Gastrocnemius medialis (tissue), 4 donors: ENCODE results near the gene NNAT. TPM values are rescaled to one million over a fixed set of nuclear protein-coding genes. Genes with fewer than 3 reads are reported as not detected.

Experiments
- ATAC-seq, 2 donors: fragments of 150-250 bp; one replicate each; pipeline ENCODE4 v1.9.1; 2016
- DNase-seq, 2 donors: peaks; one replicate each; pipeline ENCODE4 v3.0.0-alpha.2; 2019
- H3K27ac ChIP-seq, 4 donors: fragments of 200-600 bp; sonication (generic); 1 replicate in 1 of 4; 2 replicates in 3 of 4; pipeline ENCODE4 v1.5.1; 2016 to 2018; ENCODE audit warnings: mild to moderate bottlenecking in 2 of 4, moderate library complexity in 1 of 4
- H3K27me3 ChIP-seq, 3 donors: fragments of 200-600 bp; sonication (generic) in 2 of 3; 1 replicate in 1 of 3; 2 replicates in 2 of 3; pipeline versions ENCODE4 v1.5.1 to v1.6.0; 2016 to 2019; ENCODE audit warnings: mild to moderate bottlenecking in 1 of 3, moderate library complexity in 1 of 3
- H3K36me3 ChIP-seq, 2 donors: fragments of 200-600 bp; sonication (generic) in 1 of 2; one replicate each; pipeline ENCODE4 v1.5.1; 2017 to 2018
- H3K4me1 ChIP-seq, 2 donors: fragments of 200-600 bp; sonication (generic) in 1 of 2; one replicate each; pipeline ENCODE4 v1.5.1; 2016 to 2017; ENCODE audit warnings: mild to moderate bottlenecking in 2 of 2
- H3K4me3 ChIP-seq, 4 donors: fragments of 200-600 bp; sonication (generic) in 3 of 4; 1 replicate in 1 of 4; 2 replicates in 3 of 4; pipeline ENCODE4 v1.5.1; 2016 to 2019; ENCODE audit warnings: mild to moderate bottlenecking in 2 of 4
- H3K9me3 ChIP-seq, 3 donors: fragments of 200-600 bp; sonication (generic) in 2 of 3; 1 replicate in 1 of 3; 2 replicates in 2 of 3; pipeline ENCODE4 v1.5.1; 2016 to 2019
- POLR2A ChIP-seq, 2 donors: fragments of 450-650 bp; IDR thresholded peaks; one replicate each; pipeline ENCODE4 v1.6.1; 2017; ENCODE audit warnings: antibody characterized with exemption in 2 of 2, mild to moderate bottlenecking in 2 of 2, moderate library complexity in 2 of 2
- in situ Hi-C, 4 donors: fragments of 200-750 bp; cut with MboI; loops; one replicate each; pipeline versions ENCODE4 v1.15.0 to v1.8.0; 2017; ENCODE audit warnings: low sequenced_read_pairs in 4 of 4
- intact Hi-C: fragments of 100-400 bp; cut with DNase I; formaldehyde crosslinking; loops from one replicate; pipeline ENCODE4 v1.15.1; 2023; ENCODE audit warnings: low total_unique reads
- total RNA-seq, 4 donors: library from RNA; depleted of rRNA; stranded (reverse); fragments of >200 nt; gene quantifications; one replicate each; pipeline versions ENCODE4 v1.1.0 to v1.2.3, GENCODE V29; 2016
- TF ChIP-seq, protein P1 (sequence below), 5 experiments: fragments of 450-650 bp in 3 of 5; fragments of 200-600 bp in 2 of 5; sonication (generic) in 2 of 5; IDR thresholded peaks in 4 of 5; conservative IDR thresholded peaks in 1 of 5; 1 replicate in 4 of 5; 2 replicates in 1 of 5; pipeline ENCODE4 v1.5.1; 2016 to 2019; ENCODE audit warnings: antibody characterized with exemption in 5 of 5, mild to moderate bottlenecking in 3 of 5, moderate library complexity in 3 of 5

NNAT gene
- total RNA-seq, 4 donors from 2014 or later: 1.2 to 4.4 (median 2.4) TPM; not detected in 1

DNA sequence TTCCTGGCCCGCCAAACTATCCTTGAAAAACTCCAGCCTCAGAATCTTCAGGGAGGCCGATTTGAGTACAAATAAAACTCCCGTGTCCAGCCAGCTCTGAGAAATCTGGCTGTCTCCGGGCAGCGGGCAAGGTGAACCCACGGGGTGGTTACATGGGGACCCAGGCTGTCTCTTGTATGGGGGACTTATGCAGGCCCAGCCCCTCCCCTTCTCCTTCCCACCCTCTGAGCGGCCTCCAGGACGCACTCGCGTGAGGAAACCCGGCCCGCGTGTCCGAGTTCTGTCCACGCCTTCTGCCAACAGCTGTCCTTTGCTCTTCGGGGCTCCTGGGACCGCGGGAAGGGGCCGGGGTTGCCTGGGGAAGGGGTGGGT lies 43.0 kb downstream of the NNAT start:
- no peaks in the 10 kb centered on the region for H3K9me3 ChIP-seq
- H3K4me1 ChIP-seq: peaks cover 0 to 10% of the 10 kb centered on the region in 2 donors
- H3K27me3 ChIP-seq: peaks cover 16 to 17% (median 16%) of the 10 kb centered on the region in 3 donors
- in situ Hi-C loops: loop anchor here in 3 of 4 donors (10.0 to 25.0 kb wide), 2 partner anchors 431 to 648 kb away; no protein-coding TSS in a partner anchor
- TF ChIP-seq, protein P1, sequence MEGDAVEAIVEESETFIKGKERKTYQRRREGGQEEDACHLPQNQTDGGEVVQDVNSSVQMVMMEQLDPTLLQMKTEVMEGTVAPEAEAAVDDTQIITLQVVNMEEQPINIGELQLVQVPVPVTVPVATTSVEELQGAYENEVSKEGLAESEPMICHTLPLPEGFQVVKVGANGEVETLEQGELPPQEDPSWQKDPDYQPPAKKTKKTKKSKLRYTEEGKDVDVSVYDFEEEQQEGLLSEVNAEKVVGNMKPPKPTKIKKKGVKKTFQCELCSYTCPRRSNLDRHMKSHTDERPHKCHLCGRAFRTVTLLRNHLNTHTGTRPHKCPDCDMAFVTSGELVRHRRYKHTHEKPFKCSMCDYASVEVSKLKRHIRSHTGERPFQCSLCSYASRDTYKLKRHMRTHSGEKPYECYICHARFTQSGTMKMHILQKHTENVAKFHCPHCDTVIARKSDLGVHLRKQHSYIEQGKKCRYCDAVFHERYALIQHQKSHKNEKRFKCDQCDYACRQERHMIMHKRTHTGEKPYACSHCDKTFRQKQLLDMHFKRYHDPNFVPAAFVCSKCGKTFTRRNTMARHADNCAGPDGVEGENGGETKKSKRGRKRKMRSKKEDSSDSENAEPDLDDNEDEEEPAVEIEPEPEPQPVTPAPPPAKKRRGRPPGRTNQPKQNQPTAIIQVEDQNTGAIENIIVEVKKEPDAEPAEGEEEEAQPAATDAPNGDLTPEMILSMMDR (IDR thresholded peaks at IDR 0.05 in 4 of 5, conservative IDR thresholded peaks at IDR 0.05 in 1 of 5): no peak
- TF ChIP-seq POLR2A (IDR thresholded peaks at IDR 0.05): no peak
- H3K36me3 ChIP-seq: no peaks in the 10 kb centered on the region
- no peak overlapping the region for H3K27ac ChIP-seq
- H3K4me3 ChIP-seq: peak overlapping the region in 1 of 4 donors; percentile 28
- ATAC-seq: no peak
- intact Hi-C loops: loop anchor here (1.0 to 5.0 kb wide), 3 partner anchors 428 to 657 kb away; partner anchors contain the start of gene TGM2
- no peak for DNase-seq

DNA sequence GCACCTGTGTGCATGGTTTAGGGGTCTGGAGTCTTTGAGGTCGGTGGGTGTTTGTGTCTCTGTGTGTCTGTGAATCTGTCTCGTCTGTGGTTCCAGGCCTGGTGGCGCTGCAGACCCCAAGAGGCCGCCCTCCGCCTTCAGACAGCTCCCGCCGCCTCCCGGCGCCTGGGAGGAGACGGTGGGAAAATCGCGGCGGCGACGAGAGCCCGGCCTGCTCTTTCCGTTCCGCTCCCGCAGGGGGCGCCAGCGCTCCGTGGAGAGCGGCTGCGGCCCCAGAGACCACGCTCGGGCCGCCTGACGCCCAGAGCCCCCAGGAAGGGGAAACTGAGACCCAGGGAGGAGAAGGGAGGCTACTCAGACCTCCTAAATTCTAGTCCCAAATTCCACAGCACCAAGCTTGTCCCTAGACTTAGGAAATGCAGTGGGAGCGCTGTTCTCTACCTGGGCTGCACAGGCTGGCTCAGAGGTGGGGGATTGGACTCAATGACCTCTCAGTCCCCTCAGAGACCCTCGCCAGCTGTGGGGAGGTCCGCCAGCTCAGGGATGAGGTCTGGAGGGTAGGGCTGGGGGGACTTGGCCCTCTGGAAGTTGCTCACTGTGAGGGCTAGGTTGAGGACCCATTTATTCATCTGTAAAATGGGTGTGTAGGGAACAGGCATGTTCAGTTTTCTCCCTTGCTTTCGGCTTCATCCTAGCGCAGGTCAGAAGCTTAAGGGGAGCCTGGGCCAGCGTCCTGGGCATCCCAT lies 43.5 kb downstream of the NNAT start:
- Histone ChIP-seq H3K4me3 (peak overlapping the region in 1 of 4 donors; percentile 28), H3K9me3 (no peaks in the 10 kb centered on the region), H3K27ac (no peak overlapping the region), H3K4me1 (peaks cover 0 to 10% of the 10 kb centered on the region in 2 donors), H3K27me3 (peaks cover 16 to 23% (median 16%) of the 10 kb centered on the region in 3 donors), H3K36me3 (no peaks in the 10 kb centered on the region)
- TF ChIP-seq, protein P1 (IDR thresholded peaks at IDR 0.05 in 4 of 5, conservative IDR thresholded peaks at IDR 0.05 in 1 of 5): peak; percentile 78 to 91 (median 87)
- no peak for TF ChIP-seq POLR2A (IDR thresholded peaks at IDR 0.05)
- intact Hi-C loops (loop anchor here (1.0 to 5.0 kb wide), 4 partner anchors 428 to 656 kb away; partner anchors contain the start of gene TGM2), in situ Hi-C loops (loop anchor here in 3 of 4 donors (5.0 to 25.0 kb wide), 3 partner anchors 428 to 648 kb away; no protein-coding TSS in a partner anchor)
- DNase-seq: no peak
- peak in 1 of 2 donors; percentile 78 for ATAC-seq

DNA sequence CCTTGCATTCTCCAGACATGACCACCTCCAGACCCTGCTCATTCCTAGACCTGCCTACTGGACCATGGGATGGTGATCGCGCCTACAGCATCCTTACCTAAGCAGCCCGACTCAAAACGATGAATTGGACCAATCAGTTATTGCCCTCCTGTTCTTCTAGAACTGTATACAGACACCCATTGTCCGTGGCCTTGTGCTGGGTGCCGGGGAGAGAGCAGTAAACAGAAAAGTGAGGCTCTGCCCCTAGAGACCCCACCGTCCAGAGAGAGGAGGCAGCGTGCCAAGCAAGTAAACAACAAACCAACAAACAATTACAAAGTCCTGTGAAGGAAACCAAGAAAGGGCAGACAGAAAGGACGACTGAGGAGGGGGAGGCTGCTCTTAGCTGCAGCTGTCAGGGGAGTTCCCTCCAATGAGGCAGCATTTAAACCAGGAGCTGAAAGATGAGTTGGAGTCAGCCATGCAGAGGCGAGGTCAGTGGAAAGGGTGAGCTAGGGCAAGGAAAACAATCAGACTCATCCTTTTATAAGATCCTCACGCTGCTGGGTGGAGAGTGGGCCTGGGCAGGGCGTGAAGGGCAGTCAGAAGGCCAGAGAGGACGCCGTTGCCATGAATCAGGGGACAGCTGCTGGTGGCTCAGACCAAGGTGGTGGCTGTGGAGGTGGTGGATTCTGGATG lies 44.2 kb downstream of the NNAT start:
- no peak for DNase-seq
- Histone ChIP-seq H3K4me1 (peaks cover 0 to 10% of the 10 kb centered on the region in 2 donors), H3K27me3 (peaks cover 16 to 30% (median 20%) of the 10 kb centered on the region in 3 donors), H3K4me3 (no peak overlapping the region), H3K36me3 (no peaks in the 10 kb centered on the region), H3K9me3 (no peaks in the 10 kb centered on the region), H3K27ac (no peak overlapping the region)
- intact Hi-C loops: loop anchor here (2.0 to 5.0 kb wide), 2 partner anchors 492 to 656 kb away; no protein-coding TSS in a partner anchor
- no peak for TF ChIP-seq POLR2A (IDR thresholded peaks at IDR 0.05)
- TF ChIP-seq, protein P1 (IDR thresholded peaks at IDR 0.05 in 4 of 5, conservative IDR thresholded peaks at IDR 0.05 in 1 of 5): no peak
- ATAC-seq: peak; percentile 26 to 33
- in situ Hi-C loops: loop anchor here in 3 of 4 donors (5.0 to 25.0 kb wide), 3 partner anchors 427 to 647 kb away; no protein-coding TSS in a partner anchor

DNA sequence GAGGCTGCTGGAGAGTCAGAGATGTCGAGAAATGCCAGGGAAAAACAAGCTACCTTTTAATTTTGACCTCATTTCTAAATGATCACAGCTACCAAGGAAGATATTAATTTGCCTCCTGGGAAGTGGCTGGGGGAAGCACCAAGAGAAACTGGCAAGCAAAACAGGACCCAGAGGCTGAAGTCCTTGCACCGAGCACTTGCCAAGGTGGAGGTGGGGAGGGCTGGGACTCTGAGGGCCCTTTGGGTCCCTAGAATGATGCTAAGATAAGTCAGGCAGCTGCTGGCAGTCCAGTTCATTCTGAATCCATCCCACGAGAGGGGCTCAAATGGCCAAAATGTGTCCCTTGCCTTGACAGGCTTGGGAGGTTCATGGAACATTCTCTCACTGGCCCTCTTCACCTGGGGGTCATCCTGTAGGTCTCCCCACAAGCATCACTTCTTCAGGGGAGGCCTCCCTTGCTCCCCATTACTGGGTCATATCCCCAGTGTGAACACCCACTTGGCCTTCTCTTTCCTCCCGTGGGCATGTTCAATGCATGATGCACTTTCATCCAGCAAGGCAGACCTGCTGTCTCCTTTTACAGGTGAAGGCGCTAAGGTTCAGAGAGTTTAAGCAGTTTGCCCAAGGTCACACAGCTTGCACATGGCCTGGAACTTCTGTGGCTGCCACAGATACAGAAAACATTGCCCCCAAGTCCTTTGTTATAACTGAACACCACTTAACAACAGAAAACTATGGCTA lies 45.7 kb downstream of the NNAT start:
- Histone ChIP-seq H3K9me3 (no peaks in the 10 kb centered on the region), H3K4me1 (peaks cover 0 to 10% of the 10 kb centered on the region in 2 donors), H3K27me3 (peaks cover 16 to 31% (median 20%) of the 10 kb centered on the region in 3 donors), H3K4me3 (no peak overlapping the region), H3K27ac (no peak overlapping the region), H3K36me3 (no peaks in the 10 kb centered on the region)
- TF ChIP-seq POLR2A (IDR thresholded peaks at IDR 0.05): no peak
- TF ChIP-seq, protein P1 (IDR thresholded peaks at IDR 0.05 in 4 of 5, conservative IDR thresholded peaks at IDR 0.05 in 1 of 5): no peak
- no peak for ATAC-seq
- intact Hi-C loops (loop anchor here (5.0 kb wide), 1 partner anchor 491 kb away; no protein-coding TSS in a partner anchor), in situ Hi-C loops (loop anchor here in 3 of 4 donors (5.0 to 25.0 kb wide), 3 partner anchors 426 to 646 kb away; no protein-coding TSS in a partner anchor)
- DNase-seq: no peak
